Mesenchymal stem cell (in vitro differentiated cells and primary cell): Measurements from ENCODE around the gene CABLES2.

ENCODE experiments used
- DNase-seq: peaks from one replicate; pipeline ENCODE4 v3.0.0-alpha.2; 2013
- H2AFZ ChIP-seq: one replicate; pipeline ENCODE4 v1.6.1; 2013; ENCODE audit warnings: low read depth, mild to moderate bottlenecking, control low read depth, inconsistent platforms, low read length, moderate library complexity
- H2AK5ac ChIP-seq: 2 replicates; pipeline ENCODE4 v1.6.1; 2013; ENCODE audit warnings: low read length, moderate library complexity, mild to moderate bottlenecking, inconsistent platforms; ENCODE audit not compliant: severe bottlenecking
- H2BK120ac ChIP-seq: one replicate; pipeline ENCODE4 v1.6.1; 2013; ENCODE audit warnings: low read depth, mild to moderate bottlenecking, inconsistent platforms, low read length, moderate library complexity
- H2BK12ac ChIP-seq, 2 experiments: one replicate each; pipeline ENCODE4 v1.6.1; 2013; ENCODE audit warnings: inconsistent platforms in 2 of 2, low read length in 2 of 2, mild to moderate bottlenecking in 2 of 2, moderate library complexity in 2 of 2, control low read depth in 1 of 2
- H2BK15ac ChIP-seq: one replicate; pipeline ENCODE4 v1.6.1; 2013; ENCODE audit warnings: mild to moderate bottlenecking, low read depth, inconsistent platforms; ENCODE audit not compliant: poor library complexity, severe bottlenecking
- H2BK5ac ChIP-seq: 2 replicates; pipeline ENCODE4 v1.6.1; 2013; ENCODE audit warnings: low read depth, mild to moderate bottlenecking, low read length, control low read depth, inconsistent platforms; ENCODE audit not compliant: poor library complexity, severe bottlenecking
- H3K14ac ChIP-seq, 2 experiments: one replicate each; pipeline ENCODE4 v1.6.1; 2013; ENCODE audit warnings: inconsistent platforms in 2 of 2, low read length in 2 of 2, control low read depth in 1 of 2, mild to moderate bottlenecking in 1 of 2, moderate library complexity in 1 of 2
- H3K18ac ChIP-seq, 2 experiments: one replicate each; pipeline ENCODE4 v1.6.1; 2013; ENCODE audit warnings: inconsistent platforms in 2 of 2, low read length in 2 of 2, control low read depth in 1 of 2, low read depth in 1 of 2, mild to moderate bottlenecking in 1 of 2
- H3K23ac ChIP-seq, 2 experiments: one replicate each; pipeline ENCODE4 v1.6.1; 2013; ENCODE audit warnings: inconsistent platforms in 2 of 2, low read length in 2 of 2, mild to moderate bottlenecking in 2 of 2, moderate library complexity in 2 of 2, control low read depth in 1 of 2
- H3K27ac ChIP-seq: 2 replicates; pipeline ENCODE4 v1.5.1; 2013; ENCODE audit warnings: mild to moderate bottlenecking, moderate library complexity, low read length, control low read depth, inconsistent platforms; ENCODE audit not compliant: poor library complexity, severe bottlenecking
- H3K27me3 ChIP-seq, 2 experiments: 2 replicates each; pipeline versions ENCODE4 v1.6.1 to v1.7.0; 2013; ENCODE audit warnings: low read length in 2 of 2, mild to moderate bottlenecking in 2 of 2, moderate library complexity in 2 of 2, control low read depth in 1 of 2, inconsistent platforms in 1 of 2; ENCODE audit not compliant: control insufficient read depth in 1 of 2, insufficient read depth in 1 of 2
- H3K36me3 ChIP-seq, 2 experiments: 2 replicates each; pipeline versions ENCODE4 v1.6.1 to v1.7.0; 2013; ENCODE audit warnings: low read length in 2 of 2, control low read depth in 1 of 2, inconsistent platforms in 1 of 2, low read depth in 1 of 2, mild to moderate bottlenecking in 1 of 2; ENCODE audit not compliant: insufficient read depth in 2 of 2, control insufficient read depth in 1 of 2
- H3K4ac ChIP-seq, 2 experiments: one replicate each; pipeline ENCODE4 v1.6.1; 2013; ENCODE audit warnings: inconsistent platforms in 2 of 2, low read length in 2 of 2, mild to moderate bottlenecking in 2 of 2, moderate library complexity in 2 of 2, control low read depth in 1 of 2, low read depth in 1 of 2
- H3K4me1 ChIP-seq: 2 replicates; pipeline ENCODE4 v1.6.1; 2013; ENCODE audit warnings: low read depth, low read length, control low read depth; ENCODE audit not compliant: control insufficient read depth, insufficient read depth
- H3K4me2 ChIP-seq: 2 replicates; pipeline ENCODE4 v1.6.1; 2013; ENCODE audit warnings: low read length, mild to moderate bottlenecking, inconsistent platforms; ENCODE audit not compliant: poor library complexity, severe bottlenecking
- H3K4me3 ChIP-seq, 2 experiments: 2 replicates each; pipeline versions ENCODE4 v1.5.1 to v1.7.0; 2013; ENCODE audit warnings: low read length in 2 of 2, mild to moderate bottlenecking in 2 of 2, control low read depth in 1 of 2, low read depth in 1 of 2; ENCODE audit not compliant: insufficient read depth in 1 of 2
- H3K79me1 ChIP-seq: replicated peaks from 2 replicates; pipeline ENCODE4 v1.6.1; 2013; ENCODE audit warnings: mild to moderate bottlenecking, control low read depth, low read length, inconsistent platforms; ENCODE audit not compliant: poor library complexity, severe bottlenecking
- H3K9ac ChIP-seq: 2 replicates; pipeline ENCODE4 v1.7.0; 2013; ENCODE audit warnings: mild to moderate bottlenecking, low read length, moderate library complexity
- H3K9me3 ChIP-seq: 2 replicates; pipeline ENCODE4 v1.7.0; 2013; ENCODE audit warnings: mild to moderate bottlenecking, low read length; ENCODE audit not compliant: control insufficient read depth
- H4K8ac ChIP-seq: one replicate; pipeline ENCODE4 v1.6.1; 2013; ENCODE audit warnings: inconsistent platforms, mild to moderate bottlenecking, low read length, moderate library complexity
- H4K91ac ChIP-seq: one replicate; pipeline ENCODE4 v1.6.1; 2013; ENCODE audit warnings: mild to moderate bottlenecking, low read length, inconsistent platforms
- whole genome bisulfite sequencing: methylation state at CpG from one replicate; pipeline ENCODE4 v1.1.7; 2013; ENCODE audit warnings: mixed read lengths; 5-methylcytosine and 5-hydroxymethylcytosine counted together

CABLES2 gene

DNA sequence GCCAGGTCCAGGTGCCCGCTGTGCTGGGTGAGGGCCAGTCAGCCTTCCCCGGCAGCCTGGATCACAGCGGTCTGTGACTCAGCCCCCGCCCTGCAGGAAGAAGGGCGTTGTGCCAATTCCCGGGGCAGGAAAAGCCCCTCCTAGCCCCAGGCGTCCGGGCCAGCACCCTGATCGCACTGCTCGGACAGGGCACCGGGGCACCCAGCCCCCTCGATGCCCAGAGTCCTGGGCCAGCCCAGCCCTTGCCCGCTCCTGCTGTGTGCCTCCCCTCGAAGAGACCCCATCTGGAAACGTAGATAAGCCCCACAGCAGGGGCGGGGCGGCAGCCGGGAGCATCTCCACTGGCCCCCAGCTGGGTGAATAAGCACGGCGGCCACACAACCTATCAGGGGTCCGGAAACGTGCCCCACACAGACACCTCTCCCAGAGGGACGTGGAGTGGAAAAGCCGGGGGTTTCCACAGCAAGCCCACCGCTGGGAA is 49.9 kb downstream of the CABLES2 start:
- peak overlapping the region; percentile 96 for H3K27ac ChIP-seq
- H3K79me1 ChIP-seq, result peaks cover 11% of the 10 kb centered on the region
- H2BK120ac ChIP-seq, result peak overlapping the region; percentile 81
- H4K8ac ChIP-seq, result peak overlapping the region; percentile 88
- H3K9me3 ChIP-seq, result no peaks in the 10 kb centered on the region
- H2BK15ac ChIP-seq, result peak overlapping the region; percentile 90
- peak overlapping the region; percentile 97 for H2BK5ac ChIP-seq
- peak overlapping the region; percentile 99 for H2AK5ac ChIP-seq
- H3K36me3 ChIP-seq, result peaks cover 0 to 89% of the 10 kb centered on the region in 2 experiments
- peak overlapping the region; percentile 6 for H3K9ac ChIP-seq
- H3K4me1 ChIP-seq, result peaks cover 94% of the 10 kb centered on the region
- peak; percentile 68 for DNase-seq
- peak overlapping the region; percentile 53 for H3K4me2 ChIP-seq
- peak overlapping the region; percentile 77 to 89 for H3K4ac ChIP-seq
- peak overlapping the region; percentile 46 to 50 for H2BK12ac ChIP-seq
- H2AFZ ChIP-seq, result no peak overlapping the region
- H3K18ac ChIP-seq, result peak overlapping the region; percentile 67 to 81
- H3K23ac ChIP-seq, result no peak overlapping the region
- peak overlapping the region; percentile 88 for H4K91ac ChIP-seq
- H3K27me3 ChIP-seq, result no peaks in the 10 kb centered on the region
- H3K4me3 ChIP-seq, result peak overlapping the region in 1 of 2 experiments; percentile 41
- WGBS, result 58% methylated on average over 25 of the region's 25 CpGs
- H3K14ac ChIP-seq, result peak overlapping the region in 1 of 2 experiments; percentile 53

DNA sequence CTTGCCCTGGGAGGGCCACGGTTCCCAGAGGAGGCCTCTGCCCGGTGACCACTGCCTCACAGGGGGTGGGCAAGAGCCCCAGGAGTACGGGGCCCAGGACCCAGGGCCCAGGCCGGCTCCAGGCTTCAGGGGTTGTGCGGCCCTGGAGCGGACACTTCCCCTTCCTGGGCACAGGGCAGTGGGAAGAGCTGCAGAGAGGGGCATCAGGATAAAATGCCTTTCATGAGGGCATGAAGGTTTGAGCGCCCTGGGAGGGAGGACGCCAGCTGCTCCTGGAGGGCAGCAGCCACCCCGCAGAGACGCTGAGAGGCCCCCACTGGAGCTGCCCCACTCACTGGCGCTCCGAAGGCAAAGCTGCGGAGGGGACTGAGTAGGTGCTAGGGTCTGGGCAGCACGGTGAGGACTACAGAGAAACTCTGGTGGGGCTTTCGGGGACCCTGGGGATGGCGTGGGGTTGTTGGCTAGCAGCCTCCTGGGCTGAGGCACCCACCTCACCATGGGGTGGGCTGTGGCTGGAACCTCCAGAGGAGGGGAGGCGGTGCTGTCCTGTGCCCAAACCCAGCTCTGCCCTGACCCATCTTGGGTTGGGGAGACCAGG is 50.4 kb downstream of the CABLES2 start:
- Histone ChIP-seq H3K23ac (peak overlapping the region in 1 of 2 experiments; percentile 23), H2AK5ac (peak overlapping the region; percentile 98), H3K4me3 (peak overlapping the region in 1 of 2 experiments; percentile 41), H2BK5ac (peak overlapping the region; percentile 97), H3K4me2 (peak overlapping the region; percentile 67), H3K4me1 (peaks cover 93% of the 10 kb centered on the region), H3K27me3 (no peaks in the 10 kb centered on the region), H4K8ac (peak overlapping the region; percentile 88), H3K9me3 (no peaks in the 10 kb centered on the region), H2BK12ac (peak overlapping the region; percentile 6 to 46), H3K36me3 (peaks cover 0 to 89% of the 10 kb centered on the region in 2 experiments), H2BK15ac (peak overlapping the region; percentile 90), H2BK120ac (peak overlapping the region; percentile 75), H3K4ac (peak overlapping the region; percentile 75 to 89), H2AFZ (no peak overlapping the region), H3K27ac (peak overlapping the region; percentile 96), H3K14ac (peak overlapping the region in 1 of 2 experiments; percentile 68), H3K9ac (peak overlapping the region; percentile 59), H4K91ac (peak overlapping the region; percentile 88), H3K79me1 (peaks cover 15% of the 10 kb centered on the region), H3K18ac (peak overlapping the region; percentile 34 to 67)
- DNase-seq, result no peak
- 76% methylated on average over 17 of the region's 17 CpGs for WGBS

DNA sequence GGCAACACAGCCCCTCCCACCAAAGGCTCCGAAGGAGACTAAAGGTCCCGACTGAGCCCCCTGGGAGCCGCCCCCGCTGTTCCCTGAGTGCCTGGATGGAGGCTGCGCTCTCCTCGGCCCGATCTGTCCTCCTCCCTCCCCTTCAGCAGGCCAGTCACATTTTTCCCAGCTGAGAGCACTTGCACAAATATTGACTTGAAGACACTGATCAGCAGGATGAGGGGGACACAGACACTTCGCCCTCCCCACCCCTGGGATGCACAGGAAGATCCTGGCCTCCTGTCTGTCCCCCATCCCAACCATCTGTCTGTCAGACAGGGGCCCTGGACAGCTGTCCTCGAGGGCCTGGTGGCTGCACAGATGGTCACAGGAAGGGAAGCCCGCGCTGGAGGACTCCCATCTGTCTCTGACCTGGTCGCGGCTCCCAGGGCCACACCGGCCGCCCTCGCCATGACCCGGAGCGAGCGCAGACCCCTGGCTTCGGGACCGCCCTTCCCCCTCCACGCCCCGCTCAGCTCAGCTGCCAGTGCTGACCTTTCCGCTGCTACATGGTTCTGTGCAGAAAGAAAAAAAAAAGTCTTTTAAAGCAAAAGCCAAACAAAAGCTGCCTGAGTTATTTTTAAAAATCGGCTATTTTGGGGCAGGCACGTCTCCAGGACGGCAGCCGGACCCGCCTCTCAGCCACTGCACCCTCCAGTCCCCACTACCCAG is 51.1 kb downstream of the CABLES2 start:
- peak overlapping the region; percentile 57 for H4K91ac ChIP-seq
- H3K18ac ChIP-seq, result peak overlapping the region; percentile 50 to 92
- no peaks in the 10 kb centered on the region for H3K27me3 ChIP-seq
- peaks cover 19% of the 10 kb centered on the region for H3K79me1 ChIP-seq
- peaks cover 0 to 89% of the 10 kb centered on the region in 2 experiments for H3K36me3 ChIP-seq
- peak; percentile 51 for DNase-seq
- H2BK15ac ChIP-seq, result peak overlapping the region; percentile 82
- peak overlapping the region in 1 of 2 experiments; percentile 23 for H3K23ac ChIP-seq
- peak overlapping the region; percentile 96 for H3K27ac ChIP-seq
- peak overlapping the region; percentile 85 for H4K8ac ChIP-seq
- peak overlapping the region in 1 of 2 experiments; percentile 68 for H3K14ac ChIP-seq
- H2BK120ac ChIP-seq, result peak overlapping the region; percentile 84
- peak overlapping the region; percentile 75 to 89 for H3K4ac ChIP-seq
- H2AK5ac ChIP-seq, result peak overlapping the region; percentile 98
- H2AFZ ChIP-seq, result no peak overlapping the region
- no peaks in the 10 kb centered on the region for H3K9me3 ChIP-seq
- peak overlapping the region; percentile 59 for H3K9ac ChIP-seq
- H2BK12ac ChIP-seq, result peak overlapping the region; percentile 18 to 72
- 35% methylated on average over 29 of the region's 29 CpGs for WGBS
- H2BK5ac ChIP-seq, result peak overlapping the region; percentile 97
- peak overlapping the region in 1 of 2 experiments; percentile 41 for H3K4me3 ChIP-seq
- peaks cover 87% of the 10 kb centered on the region for H3K4me1 ChIP-seq
- H3K4me2 ChIP-seq, result peak overlapping the region; percentile 67

DNA sequence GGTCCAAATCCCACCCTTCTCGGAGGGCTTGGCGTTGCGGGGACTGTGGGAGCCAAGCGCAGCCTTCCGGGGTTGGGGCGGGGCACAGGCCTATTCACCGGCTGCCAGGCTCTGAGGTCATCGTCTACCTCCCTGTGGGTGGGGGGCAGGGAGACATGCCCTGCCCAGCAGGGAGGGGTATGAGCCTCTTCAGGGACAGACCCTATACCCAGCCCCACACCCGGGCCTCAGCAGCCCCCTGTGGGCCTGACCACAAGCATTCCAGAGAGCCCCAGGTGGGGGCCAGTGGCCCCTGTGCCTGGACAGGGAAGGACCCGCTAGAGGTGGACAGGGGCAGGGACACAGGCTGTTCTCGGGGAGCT is 51.6 kb downstream of the CABLES2 start:
- Histone ChIP-seq H2BK5ac (peak overlapping the region; percentile 97), H3K23ac (no peak overlapping the region), H3K36me3 (peaks cover 2 to 90% of the 10 kb centered on the region in 2 experiments), H3K27ac (peak overlapping the region; percentile 96), H3K9me3 (no peaks in the 10 kb centered on the region), H3K4me1 (peaks cover 88% of the 10 kb centered on the region), H3K27me3 (no peaks in the 10 kb centered on the region), H3K4me2 (peak overlapping the region; percentile 67), H2BK15ac (peak overlapping the region; percentile 82), H3K14ac (no peak overlapping the region), H2BK12ac (peak overlapping the region; percentile 29 to 38), H3K4ac (no peak overlapping the region), H4K91ac (no peak overlapping the region), H4K8ac (peak overlapping the region; percentile 45), H3K4me3 (peak overlapping the region in 1 of 2 experiments; percentile 41), H3K79me1 (peaks cover 19% of the 10 kb centered on the region), H3K9ac (peak overlapping the region; percentile 59), H2AK5ac (peak overlapping the region; percentile 100), H2AFZ (no peak overlapping the region), H2BK120ac (peak overlapping the region; percentile 84), H3K18ac (peak overlapping the region; percentile 16 to 50)
- WGBS, result 32% methylated on average over 10 of the region's 11 CpGs
- DNase-seq, result peak; percentile 22
